ENCODE data around the gene KEAP1.

The KEAP1 gene

GRCh38 chr19:10523135-10523636, 20.0 kb upstream of the KEAP1 start:
- Histone ChIP-seq H3K27ac (no peak overlapping the region), H3K4me2 (ENCODE audit: low read length) (no peak overlapping the region), H3K27me3 (ENCODE audit: control insufficient read depth, insufficient read depth, low read length) (no peaks in the 10 kb centered on the region), H2AFZ (no peak overlapping the region), H3K4me1 (no peaks in the 10 kb centered on the region), H3K4me3 (ENCODE audit: low read depth, low read length) (no peak overlapping the region), H3K9ac (no peak overlapping the region), H3K79me2 (no peaks in the 10 kb centered on the region), H3K9me3 (ENCODE audit: control insufficient read depth, low read length) (no peaks in the 10 kb centered on the region), H3K36me3 (ENCODE audit: control insufficient read depth, insufficient read depth, low read length) (no peaks in the 10 kb centered on the region)
- TF ChIP-seq, protein P1, sequence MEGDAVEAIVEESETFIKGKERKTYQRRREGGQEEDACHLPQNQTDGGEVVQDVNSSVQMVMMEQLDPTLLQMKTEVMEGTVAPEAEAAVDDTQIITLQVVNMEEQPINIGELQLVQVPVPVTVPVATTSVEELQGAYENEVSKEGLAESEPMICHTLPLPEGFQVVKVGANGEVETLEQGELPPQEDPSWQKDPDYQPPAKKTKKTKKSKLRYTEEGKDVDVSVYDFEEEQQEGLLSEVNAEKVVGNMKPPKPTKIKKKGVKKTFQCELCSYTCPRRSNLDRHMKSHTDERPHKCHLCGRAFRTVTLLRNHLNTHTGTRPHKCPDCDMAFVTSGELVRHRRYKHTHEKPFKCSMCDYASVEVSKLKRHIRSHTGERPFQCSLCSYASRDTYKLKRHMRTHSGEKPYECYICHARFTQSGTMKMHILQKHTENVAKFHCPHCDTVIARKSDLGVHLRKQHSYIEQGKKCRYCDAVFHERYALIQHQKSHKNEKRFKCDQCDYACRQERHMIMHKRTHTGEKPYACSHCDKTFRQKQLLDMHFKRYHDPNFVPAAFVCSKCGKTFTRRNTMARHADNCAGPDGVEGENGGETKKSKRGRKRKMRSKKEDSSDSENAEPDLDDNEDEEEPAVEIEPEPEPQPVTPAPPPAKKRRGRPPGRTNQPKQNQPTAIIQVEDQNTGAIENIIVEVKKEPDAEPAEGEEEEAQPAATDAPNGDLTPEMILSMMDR (IDR thresholded peaks at IDR 0.05) = no peak

DNA sequence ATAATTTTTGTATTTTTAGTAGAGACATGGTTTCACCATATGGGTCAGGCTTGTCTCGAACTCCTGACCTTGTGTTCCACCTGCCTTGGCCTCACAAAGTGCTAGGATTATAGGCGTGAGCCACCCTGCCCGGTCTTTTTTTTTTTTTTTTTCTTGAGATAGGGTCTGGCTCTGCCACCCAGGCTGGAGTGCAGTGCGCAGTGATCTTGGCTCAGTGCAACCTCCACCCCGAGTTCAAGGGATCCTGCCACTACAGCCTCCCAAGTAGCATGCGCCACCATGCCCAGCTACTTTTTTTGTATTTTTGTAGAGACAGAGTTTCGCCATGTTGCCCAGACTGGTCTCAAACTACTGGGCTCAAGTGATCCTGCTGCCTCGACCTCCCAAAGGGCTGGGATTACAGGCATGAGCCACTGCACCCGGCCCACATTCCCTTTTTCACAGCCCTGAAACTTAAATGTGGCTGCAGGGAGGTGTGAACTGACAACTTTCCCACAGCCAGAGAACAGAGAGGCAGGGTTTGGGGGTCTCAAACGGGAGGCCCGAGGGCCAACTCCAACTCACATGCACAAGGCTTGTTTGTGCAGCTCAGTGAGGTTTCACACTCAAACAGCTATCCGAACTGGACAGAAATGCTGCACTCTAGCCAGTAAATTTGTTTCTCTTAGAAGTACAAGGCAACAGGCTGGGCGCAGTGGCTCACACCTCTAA, 18.5 kb upstream of the KEAP1 start:
- Histone ChIP-seq H3K9ac (no peak overlapping the region), H3K4me3 (ENCODE audit: low read depth, low read length) (no peak overlapping the region), H3K4me2 (ENCODE audit: low read length) (no peak overlapping the region), H3K36me3 (ENCODE audit: control insufficient read depth, insufficient read depth, low read length) (no peaks in the 10 kb centered on the region), H2AFZ (no peak overlapping the region), H3K27ac (no peak overlapping the region), H3K79me2 (no peaks in the 10 kb centered on the region), H3K27me3 (ENCODE audit: control insufficient read depth, insufficient read depth, low read length) (no peaks in the 10 kb centered on the region), H3K4me1 (no peaks in the 10 kb centered on the region), H3K9me3 (ENCODE audit: control insufficient read depth, low read length) (no peaks in the 10 kb centered on the region)
- TF ChIP-seq, protein P1 (IDR thresholded peaks at IDR 0.05) = no peak

GRCh38 chr19:10520652-10521318, 17.6 kb upstream of the KEAP1 start:
- Histone ChIP-seq H3K36me3 (ENCODE audit: control insufficient read depth, insufficient read depth, low read length) (no peaks in the 10 kb centered on the region), H3K27ac (no peak overlapping the region), H3K79me2 (no peaks in the 10 kb centered on the region), H3K4me2 (ENCODE audit: low read length) (no peak overlapping the region), H3K9me3 (ENCODE audit: control insufficient read depth, low read length) (no peaks in the 10 kb centered on the region), H2AFZ (no peak overlapping the region), H3K4me3 (ENCODE audit: low read depth, low read length) (no peak overlapping the region), H3K4me1 (no peaks in the 10 kb centered on the region), H3K27me3 (ENCODE audit: control insufficient read depth, insufficient read depth, low read length) (no peaks in the 10 kb centered on the region), H3K9ac (no peak overlapping the region)
- TF ChIP-seq, protein P1 (IDR thresholded peaks at IDR 0.05) = no peak

DNA sequence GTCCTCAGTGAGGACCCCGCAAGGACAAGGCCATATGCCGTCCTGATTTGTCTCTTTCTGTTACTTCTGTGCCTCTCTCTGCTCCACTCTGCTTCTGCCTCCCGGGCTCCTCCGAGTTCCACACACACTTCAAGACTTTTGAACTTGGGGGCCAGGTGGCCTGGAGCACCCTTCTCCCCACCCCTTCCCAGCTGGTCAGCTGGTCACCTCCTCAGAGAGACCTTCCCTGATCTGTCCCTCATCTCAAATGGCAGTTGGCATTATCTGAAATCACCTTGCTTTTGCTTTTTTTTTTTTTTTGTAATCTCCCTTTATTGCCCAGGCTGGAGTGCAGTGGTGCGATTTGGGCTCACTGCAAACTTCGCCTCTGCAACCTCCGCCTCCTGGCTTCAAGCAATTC, 16.3 kb upstream of the KEAP1 start:
- no peak overlapping the region for H3K9ac ChIP-seq
- H3K4me1 ChIP-seq = no peaks in the 10 kb centered on the region
- H3K9me3 ChIP-seq (ENCODE audit: control insufficient read depth, low read length) = no peaks in the 10 kb centered on the region
- no peak overlapping the region for H3K4me2 ChIP-seq (ENCODE audit: low read length)
- H3K27me3 ChIP-seq (ENCODE audit: control insufficient read depth, insufficient read depth, low read length) = no peaks in the 10 kb centered on the region
- TF ChIP-seq, protein P1 (IDR thresholded peaks at IDR 0.05) = no peak
- no peaks in the 10 kb centered on the region for H3K36me3 ChIP-seq (ENCODE audit: control insufficient read depth, insufficient read depth, low read length)
- H3K4me3 ChIP-seq (ENCODE audit: low read depth, low read length) = no peak overlapping the region
- no peak overlapping the region for H3K27ac ChIP-seq
- no peaks in the 10 kb centered on the region for H3K79me2 ChIP-seq
- H2AFZ ChIP-seq = no peak overlapping the region

Measured in parathyroid adenoma (tissue), 2 donors.